ENCODE measurements around the gene DLEU7. TPM values are rescaled to one million over a fixed set of nuclear protein-coding genes. Genes with fewer than 3 reads are reported as not detected.

DLEU7 gene
- total RNA-seq, 1 donor from 2014 or later, result 0.08 TPM

DNA sequence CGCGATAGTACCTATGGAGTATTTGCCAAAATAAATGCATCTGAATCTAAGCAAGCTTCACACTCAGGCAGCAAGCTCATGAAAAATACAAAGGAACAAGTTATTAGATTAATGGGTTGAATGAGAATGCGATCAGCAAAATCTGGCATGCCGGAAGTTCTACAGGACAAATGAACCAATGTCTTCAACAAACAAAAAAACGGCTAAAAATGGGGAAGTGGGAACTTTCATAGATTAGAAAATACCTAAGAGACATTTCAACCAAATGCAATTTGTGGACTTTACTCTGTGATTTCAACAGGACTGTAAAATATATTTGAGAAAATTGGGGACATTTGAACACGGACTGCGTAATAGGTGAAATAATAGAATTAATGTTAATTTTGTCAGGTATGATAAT, 43.7 kb upstream of the DLEU7 start:
- intact Hi-C loops (cut with micrococcal nuclease), result no loop called here
- Histone ChIP-seq H3K9me3 (replicated peaks) (no peaks in the 10 kb centered on the region), H3K27ac (replicated peaks) (no peak overlapping the region), H3K27me3 (ENCODE audit: low read depth) (no peaks in the 10 kb centered on the region), H3K4me3 (no peak overlapping the region), H3K4me1 (no peaks in the 10 kb centered on the region), H3K36me3 (no peaks in the 10 kb centered on the region)
- TF ChIP-seq, protein P1, sequence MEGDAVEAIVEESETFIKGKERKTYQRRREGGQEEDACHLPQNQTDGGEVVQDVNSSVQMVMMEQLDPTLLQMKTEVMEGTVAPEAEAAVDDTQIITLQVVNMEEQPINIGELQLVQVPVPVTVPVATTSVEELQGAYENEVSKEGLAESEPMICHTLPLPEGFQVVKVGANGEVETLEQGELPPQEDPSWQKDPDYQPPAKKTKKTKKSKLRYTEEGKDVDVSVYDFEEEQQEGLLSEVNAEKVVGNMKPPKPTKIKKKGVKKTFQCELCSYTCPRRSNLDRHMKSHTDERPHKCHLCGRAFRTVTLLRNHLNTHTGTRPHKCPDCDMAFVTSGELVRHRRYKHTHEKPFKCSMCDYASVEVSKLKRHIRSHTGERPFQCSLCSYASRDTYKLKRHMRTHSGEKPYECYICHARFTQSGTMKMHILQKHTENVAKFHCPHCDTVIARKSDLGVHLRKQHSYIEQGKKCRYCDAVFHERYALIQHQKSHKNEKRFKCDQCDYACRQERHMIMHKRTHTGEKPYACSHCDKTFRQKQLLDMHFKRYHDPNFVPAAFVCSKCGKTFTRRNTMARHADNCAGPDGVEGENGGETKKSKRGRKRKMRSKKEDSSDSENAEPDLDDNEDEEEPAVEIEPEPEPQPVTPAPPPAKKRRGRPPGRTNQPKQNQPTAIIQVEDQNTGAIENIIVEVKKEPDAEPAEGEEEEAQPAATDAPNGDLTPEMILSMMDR (IDR thresholded peaks at IDR 0.05; ENCODE audit: borderline replicate concordance), result no peak
- no peak for DNase-seq

DNA sequence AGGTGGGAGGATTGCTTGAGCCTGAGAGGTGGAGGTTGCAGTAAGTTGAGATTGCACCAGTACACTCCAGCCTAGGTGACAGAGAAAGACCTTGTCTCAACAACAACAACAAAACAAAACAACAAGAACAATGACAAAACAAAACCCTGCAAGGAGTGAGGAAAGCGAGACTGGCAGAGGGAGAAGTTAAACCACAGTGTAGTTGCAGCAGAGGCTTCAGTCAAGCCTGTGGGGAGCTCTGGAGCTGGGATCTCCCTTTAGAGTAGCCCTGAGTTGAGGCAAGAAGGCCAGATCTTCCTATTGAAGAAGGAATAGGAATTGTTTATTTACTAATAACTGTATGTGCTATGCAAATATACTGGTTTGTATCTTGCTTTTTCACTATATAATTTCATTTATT, 40.8 kb upstream of the DLEU7 start:
- no peak for DNase-seq
- H3K4me1 ChIP-seq, result no peaks in the 10 kb centered on the region
- H3K27ac ChIP-seq (replicated peaks), result no peak overlapping the region
- H3K36me3 ChIP-seq, result no peaks in the 10 kb centered on the region
- H3K27me3 ChIP-seq (ENCODE audit: low read depth), result no peaks in the 10 kb centered on the region
- no peaks in the 10 kb centered on the region for H3K9me3 ChIP-seq (replicated peaks)
- TF ChIP-seq, protein P1 (IDR thresholded peaks at IDR 0.05; ENCODE audit: borderline replicate concordance), result no peak
- intact Hi-C loops (cut with micrococcal nuclease), result no loop called here
- no peak overlapping the region for H3K4me3 ChIP-seq

DNA sequence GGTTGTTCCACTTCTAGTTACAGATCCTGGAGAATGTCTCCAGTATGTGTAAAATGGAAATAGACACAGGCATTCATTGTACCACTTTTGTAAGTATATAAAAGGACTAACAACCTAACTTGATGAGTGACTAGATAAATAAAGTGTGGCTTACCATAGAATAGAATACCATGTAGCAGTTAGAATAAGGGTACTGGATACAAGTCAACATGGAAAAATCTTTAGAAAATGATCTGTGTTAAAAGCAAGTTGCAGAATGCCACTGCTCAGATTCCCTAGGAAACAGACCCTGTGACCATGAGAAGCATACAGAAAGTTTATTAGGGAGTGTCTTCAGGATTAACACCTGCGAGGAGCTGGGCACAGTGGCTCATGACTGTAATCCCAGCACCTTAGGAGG, 40.2 kb upstream of the DLEU7 start:
- no peak overlapping the region for H3K4me3 ChIP-seq
- H3K9me3 ChIP-seq (replicated peaks), result no peaks in the 10 kb centered on the region
- no peaks in the 10 kb centered on the region for H3K27me3 ChIP-seq (ENCODE audit: low read depth)
- H3K4me1 ChIP-seq, result no peaks in the 10 kb centered on the region
- TF ChIP-seq, protein P1 (IDR thresholded peaks at IDR 0.05; ENCODE audit: borderline replicate concordance), result no peak
- DNase-seq, result no peak
- H3K36me3 ChIP-seq, result no peaks in the 10 kb centered on the region
- intact Hi-C loops (cut with micrococcal nuclease), result no loop called here
- no peak overlapping the region for H3K27ac ChIP-seq (replicated peaks)

DNA sequence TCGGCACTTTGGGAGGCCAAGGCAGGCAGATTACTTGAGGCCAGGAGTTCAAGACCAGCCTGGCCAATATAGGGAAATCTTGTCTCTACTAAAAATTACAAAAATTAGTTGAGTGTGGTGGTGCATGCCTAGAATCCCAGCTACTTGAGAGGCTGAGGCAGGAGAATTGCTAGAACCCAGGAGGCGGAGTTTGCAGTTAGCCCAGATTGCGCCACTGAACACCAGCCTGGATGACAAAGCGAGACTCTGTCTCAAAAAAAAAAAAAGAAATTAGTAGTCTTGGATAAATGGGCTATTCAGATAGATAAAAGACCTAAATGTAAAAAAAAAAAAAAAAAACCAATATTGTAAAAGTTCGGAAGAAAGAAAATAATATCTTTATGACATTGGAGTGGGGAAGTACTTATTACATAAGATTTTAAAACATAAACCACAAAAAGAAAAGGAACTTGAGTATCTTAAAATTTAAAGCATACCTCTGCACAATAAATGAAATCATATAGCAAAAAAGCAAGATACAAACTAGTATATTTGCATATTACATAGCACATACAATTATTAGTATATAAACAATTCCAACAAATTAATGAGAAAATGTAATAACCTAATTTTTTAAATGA, 39.4 kb upstream of the DLEU7 start:
- TF ChIP-seq, protein P1 (IDR thresholded peaks at IDR 0.05; ENCODE audit: borderline replicate concordance), result no peak
- no peaks in the 10 kb centered on the region for H3K4me1 ChIP-seq

DNA sequence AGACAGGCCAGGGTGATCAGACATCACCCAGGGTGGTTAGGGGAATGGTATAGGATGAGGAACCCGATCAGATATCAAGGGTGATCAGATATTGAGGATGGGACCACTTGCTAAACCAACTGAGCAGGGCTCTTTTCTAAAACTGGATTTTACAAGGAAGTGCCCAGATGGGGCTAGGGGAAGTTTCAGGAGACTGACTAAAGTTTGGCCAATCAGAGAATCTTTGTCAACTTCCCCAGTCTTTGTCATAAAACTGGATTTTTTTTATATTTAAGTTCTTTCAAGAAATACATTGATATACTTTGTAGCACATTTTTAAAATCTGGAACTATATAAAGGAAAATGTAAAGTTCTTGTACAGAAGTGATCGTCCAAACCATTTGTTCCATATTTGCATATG, 30.5 kb upstream of the DLEU7 start:
- TF ChIP-seq, protein P1 (IDR thresholded peaks at IDR 0.05; ENCODE audit: borderline replicate concordance), result no peak
- DNase-seq, result no peak
- H3K4me1 ChIP-seq, result no peaks in the 10 kb centered on the region
- H3K27ac ChIP-seq (replicated peaks), result no peak overlapping the region
- intact Hi-C loops (cut with micrococcal nuclease), result no loop called here
- no peaks in the 10 kb centered on the region for H3K9me3 ChIP-seq (replicated peaks)
- no peak overlapping the region for H3K4me3 ChIP-seq
- no peaks in the 10 kb centered on the region for H3K36me3 ChIP-seq
- no peaks in the 10 kb centered on the region for H3K27me3 ChIP-seq (ENCODE audit: low read depth)

More for the DNA sequence above, 39.4 kb upstream of the DLEU7 start:
- Histone ChIP-seq H3K27me3 (ENCODE audit: low read depth) (no peaks in the 10 kb centered on the region), H3K9me3 (replicated peaks) (no peaks in the 10 kb centered on the region), H3K4me3 (no peak overlapping the region), H3K27ac (replicated peaks) (no peak overlapping the region), H3K36me3 (no peaks in the 10 kb centered on the region)
- DNase-seq, result no peak
- intact Hi-C loops (cut with micrococcal nuclease), result no loop called here
